Fibroblast of villous mesenchyme (primary cell): ENCODE data around the gene SERPINA5. TPM values are rescaled to one million over a fixed set of nuclear protein-coding genes. Genes with fewer than 3 reads are reported as not detected.
"Not testable (repeated sequence)": the region's sequence is repeated elsewhere in the genome, so short reads cannot be mapped to it uniquely, and the experiment has no call there.

Experiments used
- DNase-seq: peaks from one replicate; pipeline ENCODE4 v3.0.0-alpha.2; 2010; ENCODE audit warnings: low read depth
- H3K4me3 ChIP-seq: 2 replicates; pipeline ENCODE4 v1.5.1; 2011; ENCODE audit warnings: low read depth, mild to moderate bottlenecking, low read length
- CTCF ChIP-seq: IDR thresholded peaks from 2 replicates; pipeline ENCODE4 v1.5.1; 2012; ENCODE audit warnings: low read depth, mild to moderate bottlenecking, low read length; ENCODE audit not compliant: insufficient read depth
- total RNA-seq: library from RNA; depleted of rRNA; stranded (reverse); fragments of >200 nt; gene quantifications from 2 replicates; pipeline ENCODE4 v1.2.3, GENCODE V29; 2012

Gene SERPINA5
- total RNA-seq, 1 donor, result not detected

DNA sequence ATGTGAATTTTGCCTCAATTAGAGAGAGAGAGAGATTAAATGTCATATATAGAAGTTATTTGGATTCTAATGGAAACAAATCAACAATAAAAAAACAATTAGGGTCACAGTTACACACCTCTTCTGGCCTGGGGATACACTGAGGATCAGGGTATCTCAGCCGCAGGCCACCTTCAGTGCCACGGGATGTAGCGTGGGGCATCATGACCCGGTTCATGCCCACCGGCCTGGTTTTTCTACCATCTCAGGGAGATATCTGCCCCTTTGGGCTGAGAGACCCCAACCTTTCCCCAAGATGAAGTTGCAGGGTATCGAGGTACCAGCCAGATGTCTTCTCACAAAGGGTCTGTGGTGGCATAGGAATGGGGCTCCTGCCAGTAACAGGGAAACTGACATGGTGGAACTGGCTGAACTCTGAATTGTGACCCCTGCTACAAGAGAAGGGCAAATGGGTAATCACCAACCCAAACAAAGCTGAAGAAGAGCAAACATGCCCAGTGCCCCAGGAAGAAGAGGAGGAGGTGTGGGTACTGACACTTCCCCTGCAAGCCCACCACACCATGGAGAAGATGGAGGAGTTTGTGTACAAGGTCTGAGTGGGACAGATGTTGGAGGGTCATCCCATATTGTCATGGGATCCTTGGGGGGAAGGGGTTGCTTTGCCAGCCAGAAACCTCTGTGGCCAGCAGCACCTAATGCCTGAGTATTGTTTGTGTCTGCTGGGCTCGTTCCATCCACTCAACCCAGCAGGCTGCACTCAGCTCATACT lies 50.5 kb downstream of the SERPINA5 start:
- TF ChIP-seq CTCF, result no peak

GRCh38 chr14:94632305-94632590 lies 51.0 kb downstream of the SERPINA5 start:
- no peak overlapping the region for H3K4me3 ChIP-seq
- no peak for DNase-seq

More for the DNA sequence above, 50.5 kb downstream of the SERPINA5 start:
- DNase-seq, result no peak
- H3K4me3 ChIP-seq, result no peak overlapping the region

GRCh38 chr14:94633121-94633520 lies 51.9 kb downstream of the SERPINA5 start:
- TF ChIP-seq CTCF, result no peak
- no peak overlapping the region for H3K4me3 ChIP-seq
- DNase-seq, result no peak

More at GRCh38 chr14:94632305-94632590, 51.0 kb downstream of the SERPINA5 start:
- TF ChIP-seq CTCF, result no peak

DNA sequence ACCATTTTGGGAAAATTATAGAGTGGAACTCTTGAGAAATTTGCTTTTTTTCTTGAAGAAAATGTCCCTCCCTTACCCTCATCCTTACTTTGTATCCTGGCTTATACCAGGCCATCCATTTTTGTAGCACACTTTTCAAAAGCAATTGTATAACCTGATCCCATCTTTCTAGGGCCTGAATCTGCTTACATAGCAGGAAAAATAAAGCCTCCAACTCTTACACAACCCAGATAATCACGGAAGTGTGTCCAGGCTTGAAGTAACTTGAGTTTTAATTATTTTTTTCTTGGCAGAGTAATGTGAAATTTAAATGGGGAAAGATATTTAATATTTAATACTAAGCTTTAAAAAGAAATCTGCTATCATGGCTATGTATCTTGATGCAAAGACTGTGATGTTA lies 53.9 kb downstream of the SERPINA5 start:
- DNase-seq, result no peak
- TF ChIP-seq CTCF, result no peak
- no peak overlapping the region for H3K4me3 ChIP-seq

- no peak overlapping the region for H3K4me3 ChIP-seq
- no peak for DNase-seq
- TF ChIP-seq CTCF, result no peak
Observed at GRCh38 chr14:94636744-94637412, 55.7 kb downstream of the SERPINA5 start.

- H3K4me3 ChIP-seq, DNase-seq: not testable (repeated sequence)
Observed at GRCh38 chr14:94637814-94638213, 56.6 kb downstream of the SERPINA5 start.

DNA sequence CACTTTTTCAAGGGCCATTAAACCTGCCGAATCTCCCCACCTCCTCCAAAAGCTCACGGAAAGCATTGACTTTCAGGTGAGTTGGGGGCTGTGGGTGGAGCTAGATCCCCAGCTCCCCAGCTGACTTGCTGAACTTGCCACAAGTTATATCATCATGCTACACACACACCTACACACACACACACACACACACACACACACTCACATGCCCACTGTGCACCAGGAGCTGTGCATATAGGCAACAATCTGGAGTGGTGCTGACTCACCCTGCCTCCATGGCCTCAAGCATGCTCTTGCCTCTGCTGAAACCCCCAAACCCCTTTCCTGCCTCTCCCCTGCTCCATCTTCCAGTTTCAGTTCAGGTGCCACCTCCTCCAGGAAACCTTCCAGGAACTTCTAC lies 57.1 kb downstream of the SERPINA5 start:
- H3K4me3 ChIP-seq, result no peak overlapping the region
- no peak for DNase-seq
- no peak for TF ChIP-seq CTCF
